Measurements from ENCODE around the gene MYL5. TPM values are rescaled to one million over a fixed set of nuclear protein-coding genes. Genes with fewer than 3 reads are reported as not detected.
A peak's percentile ranks its signal among the peaks of the same experiment; 100 is the strongest.
"Not testable (repeated sequence)": the region's sequence is repeated elsewhere in the genome, so short reads cannot be mapped to it uniquely, and the experiment has no call there.

The MYL5 gene
- polyA plus RNA-seq, 3 donors = 4.2 to 12.6 (median 7.2) TPM

DNA sequence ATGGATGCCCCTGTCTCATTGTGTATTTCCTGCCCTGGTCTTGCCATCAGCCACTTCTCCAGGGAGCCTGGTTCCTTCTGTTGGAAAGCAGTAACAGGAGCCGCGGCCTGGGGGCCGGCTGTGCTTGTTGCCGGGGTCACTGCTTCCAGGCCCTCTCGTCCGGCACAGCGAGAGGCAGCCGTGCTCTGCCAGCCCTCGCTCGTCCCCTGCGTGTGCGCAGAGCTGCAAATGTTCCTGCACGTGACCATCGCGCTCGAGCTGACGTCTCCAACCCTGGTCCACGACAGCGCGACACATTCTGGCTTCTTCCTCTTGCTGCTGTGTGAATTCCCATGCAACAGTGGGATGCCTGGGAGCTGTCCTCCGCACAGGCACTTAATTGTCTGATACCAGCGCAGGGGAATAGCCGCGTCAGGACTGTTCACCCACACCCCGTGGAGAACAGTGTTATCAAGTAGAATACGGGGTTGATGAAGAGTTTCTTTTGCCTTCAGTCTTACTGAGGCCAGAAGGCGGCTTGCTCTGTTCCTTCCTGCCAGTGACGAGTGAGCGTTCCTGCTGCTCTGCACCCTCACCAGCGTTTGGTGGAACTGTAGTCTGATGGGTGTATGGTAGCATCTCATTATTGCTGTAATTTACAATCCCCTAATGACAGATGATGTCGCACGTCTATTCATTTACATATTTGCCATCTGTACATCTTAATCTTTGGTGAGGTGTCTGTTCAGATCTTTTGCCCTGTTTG, 36.6 kb upstream of the MYL5 start:
- no peak overlapping the region for H3K9ac ChIP-seq (ENCODE audit: insufficient read depth, low read length, poor library complexity, severe bottlenecking)
- intact Hi-C loops (cut with micrococcal nuclease) = no loop called here
- WGBS (ENCODE audit: insufficient coverage) = 85% methylated on average over 26 of the region's 32 CpGs
- H3K9me3 ChIP-seq (replicated peaks in 1 of 2; ENCODE audit: control insufficient read depth in 1 of 2, insufficient read depth in 1 of 2, low read length in 2 of 2) = peaks cover 16 to 22% of the 10 kb centered on the region in 2 donors
- H3K79me2 ChIP-seq (ENCODE audit: insufficient read depth, low read length) = no peaks in the 10 kb centered on the region
- no peaks in the 10 kb centered on the region for H3K36me3 Mint-ChIP-seq
- no peak for DNase-seq
- no peak overlapping the region for H3K4me2 ChIP-seq (replicated peaks; ENCODE audit: extremely low read depth, low read length, poor library complexity, severe bottlenecking)
- TF ChIP-seq CTCF (IDR thresholded peaks at IDR 0.05) = no peak
- no peaks in the 10 kb centered on the region for H3K36me3 ChIP-seq (replicated peaks in 1 of 2; ENCODE audit: control insufficient read depth in 1 of 2, insufficient read depth in 2 of 2, low read length in 2 of 2)
- H3K27me3 Mint-ChIP-seq (ENCODE audit: low read depth in 3 of 3) = peaks cover 5 to 18% (median 14%) of the 10 kb centered on the region in 3 donors
- H2AFZ ChIP-seq (ENCODE audit: insufficient read depth, low read depth, low read length, poor library complexity, severe bottlenecking) = no peak overlapping the region
- H3K27ac Mint-ChIP-seq = no peak overlapping the region
- no peak overlapping the region for H3K4me3 ChIP-seq (replicated peaks in 1 of 3; ENCODE audit: low read depth in 2 of 3, low read length in 3 of 3)
- no peaks in the 10 kb centered on the region for H3K27me3 ChIP-seq (ENCODE audit: control insufficient read depth in 2 of 2, insufficient read depth in 2 of 2, low read length in 2 of 2)
- H3K4me3 Mint-ChIP-seq = peak overlapping the region in 1 of 2 donors; percentile 48
- H4K20me1 ChIP-seq (ENCODE audit: insufficient read depth, low read length) = no peaks in the 10 kb centered on the region
- H3K4me1 ChIP-seq (ENCODE audit: control insufficient read depth in 1 of 2, insufficient read depth in 2 of 2, low read length in 2 of 2) = no peaks in the 10 kb centered on the region
- H3K4me1 Mint-ChIP-seq = no peaks in the 10 kb centered on the region
- no peak overlapping the region for H3K27ac ChIP-seq (ENCODE audit: low read depth in 1 of 2, low read length in 2 of 2)
- H3K9me3 Mint-ChIP-seq = peaks cover 9 to 36% (median 24%) of the 10 kb centered on the region in 7 donors

DNA sequence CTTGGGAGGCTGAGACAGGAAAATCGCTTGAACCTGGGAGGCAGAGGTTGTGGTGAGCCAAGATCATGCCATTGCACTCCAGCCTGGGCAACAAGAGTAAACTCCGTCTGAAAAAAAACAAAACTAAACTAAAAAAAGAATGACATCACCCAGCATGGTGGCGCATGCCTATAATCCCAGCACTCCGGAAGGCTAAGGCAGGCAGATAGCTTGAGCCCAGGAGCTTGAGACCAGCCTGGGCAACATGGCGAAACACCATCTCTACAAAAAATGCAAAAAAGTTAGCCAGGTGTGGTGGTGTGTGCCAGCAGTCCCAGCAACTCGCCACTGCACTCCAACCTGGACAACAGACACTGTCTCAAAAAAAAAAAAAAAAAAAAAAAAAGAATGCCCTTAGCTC, 32.0 kb upstream of the MYL5 start:
- H2AFZ ChIP-seq (ENCODE audit: insufficient read depth, low read depth, low read length, poor library complexity, severe bottlenecking); H4K20me1 ChIP-seq (ENCODE audit: insufficient read depth, low read length); H3K4me1 Mint-ChIP-seq; H3K79me2 ChIP-seq (ENCODE audit: insufficient read depth, low read length); H3K4me2 ChIP-seq (replicated peaks; ENCODE audit: extremely low read depth, low read length, poor library complexity, severe bottlenecking); H3K36me3 Mint-ChIP-seq; H3K4me3 Mint-ChIP-seq; H3K27ac Mint-ChIP-seq; H3K36me3 ChIP-seq (replicated peaks in 1 of 2; ENCODE audit: control insufficient read depth in 1 of 2, insufficient read depth in 2 of 2, low read length in 2 of 2); H3K4me1 ChIP-seq (ENCODE audit: control insufficient read depth in 1 of 2, insufficient read depth in 2 of 2, low read length in 2 of 2); H3K4me3 ChIP-seq (replicated peaks in 1 of 3; ENCODE audit: low read depth in 2 of 3, low read length in 3 of 3); intact Hi-C loops (cut with micrococcal nuclease); H3K27ac ChIP-seq (ENCODE audit: low read depth in 1 of 2, low read length in 2 of 2); DNase-seq; H3K27me3 ChIP-seq (ENCODE audit: control insufficient read depth in 2 of 2, insufficient read depth in 2 of 2, low read length in 2 of 2); H3K9ac ChIP-seq (ENCODE audit: insufficient read depth, low read length, poor library complexity, severe bottlenecking): not testable (repeated sequence)
- H3K9me3 Mint-ChIP-seq = peaks cover 11 to 52% (median 35%) of the 10 kb centered on the region in 7 donors
- peaks cover 9 to 24% of the 10 kb centered on the region in 2 donors for H3K9me3 ChIP-seq (replicated peaks in 1 of 2; ENCODE audit: control insufficient read depth in 1 of 2, insufficient read depth in 1 of 2, low read length in 2 of 2)
- WGBS (ENCODE audit: insufficient coverage) = 100% methylated on average over 1 of the region's 6 CpGs
- H3K27me3 Mint-ChIP-seq (ENCODE audit: low read depth in 3 of 3) = peaks cover 10 to 28% (median 27%) of the 10 kb centered on the region in 3 donors

All from CD14-positive monocyte (primary cell).